NCI-H526 (cell line): ENCODE measurements around the gene LGR4.
A peak's percentile ranks its signal among the peaks of the same experiment; 100 is the strongest.

Experiments
- DNase-seq, 2 experiments: peaks; one replicate each; lab custom pipeline; 2025; lab: John Stamatoyannopoulos, UW

LGR4 gene

GRCh38 chr11:27373856-27374602 is 98.6 kb downstream of the LGR4 start:
- DNase-seq = peak; percentile 20 to 23

DNA sequence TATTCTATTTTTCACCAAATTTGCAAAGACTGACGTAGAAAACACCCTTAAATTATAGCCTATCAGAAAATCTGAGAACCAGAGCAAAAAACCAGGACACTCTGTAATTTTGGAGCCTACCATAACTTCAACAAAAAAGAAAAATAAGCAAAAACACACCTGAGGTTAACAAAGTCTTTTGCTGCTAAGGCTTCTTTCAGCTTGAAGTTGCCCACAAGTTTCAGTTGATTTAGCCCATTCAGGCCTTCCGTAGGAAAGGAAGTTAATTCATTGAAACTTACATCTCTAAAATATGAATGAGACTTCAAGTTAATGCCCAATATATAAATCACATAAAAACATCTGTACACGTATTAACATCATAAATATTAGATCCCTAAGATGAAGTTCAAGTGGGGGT is 99.2 kb downstream of the LGR4 start:
- no peak for DNase-seq

GRCh38 chr11:27372164-27372563 is 100.4 kb downstream of the LGR4 start:
- DNase-seq = no peak

GRCh38 chr11:27371489-27371888 is 101.1 kb downstream of the LGR4 start:
- peak; percentile 47 to 68 for DNase-seq

DNA sequence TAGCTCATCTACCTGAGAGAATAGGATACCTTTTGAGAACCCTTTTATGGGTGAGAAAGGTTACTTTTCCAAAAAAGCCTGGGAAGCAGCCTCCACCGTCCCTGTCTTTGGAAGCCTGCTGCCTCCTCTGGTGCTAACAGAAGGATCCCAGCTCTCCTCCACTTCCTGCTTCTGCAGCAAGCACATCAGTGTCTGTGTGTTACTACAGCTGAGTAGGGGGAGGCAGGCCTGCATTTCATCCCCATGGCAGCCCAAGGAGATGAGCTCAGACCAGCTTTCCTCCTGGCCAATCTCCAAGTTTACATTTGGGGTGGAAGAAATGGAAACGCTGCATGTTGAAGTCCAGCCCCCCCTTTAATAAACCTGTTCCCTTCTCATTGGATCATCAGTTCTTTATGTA is 102.2 kb downstream of the LGR4 start:
- no peak for DNase-seq

DNA sequence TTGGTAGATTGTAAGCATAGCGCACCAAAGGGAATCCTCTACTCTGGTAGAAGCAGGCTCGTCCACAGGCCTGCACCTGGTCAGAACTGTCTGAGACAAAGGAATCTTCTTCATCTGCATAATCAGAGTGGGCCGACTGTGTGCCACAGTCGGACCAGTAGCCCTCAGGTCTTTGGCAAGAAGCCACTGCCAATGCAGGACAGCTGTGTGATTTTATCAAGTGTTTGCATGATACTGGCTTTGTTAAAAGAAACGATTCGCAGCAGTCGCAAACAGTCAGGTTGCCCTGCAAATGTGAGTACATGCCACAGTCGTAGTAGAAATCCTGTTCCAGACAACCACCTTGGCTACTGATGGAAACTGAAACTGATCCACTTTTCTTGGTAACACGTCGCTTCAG is 104.7 kb downstream of the LGR4 start:
- DNase-seq = no peak

GRCh38 chr11:27363576-27364117 is 108.9 kb downstream of the LGR4 start:
- DNase-seq = no peak

GRCh38 chr11:27362749-27363575 is 109.6 kb downstream of the LGR4 start, which contains the start of gene CCDC34:
Gene CCDC34 (minus strand): TSS chr11:27363215. CDS start chr11:27363194, 21 bp downstream.
- DNase-seq = peak; percentile 86 to 97

DNA sequence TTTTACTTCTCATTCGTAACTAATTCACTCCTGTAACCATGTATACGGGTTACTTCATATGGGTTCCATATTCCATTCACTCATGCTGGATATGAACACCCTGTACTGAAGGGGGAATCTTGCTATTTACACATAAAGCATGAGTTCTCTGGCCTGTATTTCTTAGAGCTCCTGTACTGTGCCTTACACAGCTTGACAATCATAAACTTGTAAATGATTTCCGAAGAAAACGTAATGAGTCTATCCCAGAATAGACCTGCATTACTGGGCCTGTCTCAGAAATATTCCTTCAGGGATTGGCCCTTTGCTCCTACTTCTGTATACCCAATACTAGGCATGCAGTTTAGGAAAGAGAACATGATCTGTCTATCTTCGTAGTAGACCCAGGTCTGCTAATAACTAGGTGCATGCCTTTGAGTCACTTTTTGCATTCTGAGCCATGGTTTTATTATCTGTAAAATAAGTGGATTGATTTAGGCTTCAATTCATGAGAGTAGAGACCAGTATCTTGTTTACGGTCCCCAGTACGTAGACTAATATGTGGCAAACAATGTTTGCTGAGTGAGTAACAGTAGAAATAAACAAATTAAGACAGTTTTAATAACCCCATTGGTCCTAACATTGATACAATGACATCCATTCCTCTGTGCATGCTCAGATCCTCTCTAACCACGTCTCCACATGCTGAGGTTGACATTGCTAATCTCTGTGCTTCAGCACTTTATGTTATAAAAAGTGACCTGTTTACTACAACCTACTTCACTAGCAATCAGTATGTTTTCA is 110.8 kb downstream of the LGR4 start:
- DNase-seq = no peak

GRCh38 chr11:27358296-27358695 is 114.3 kb downstream of the LGR4 start:
- DNase-seq = no peak

DNA sequence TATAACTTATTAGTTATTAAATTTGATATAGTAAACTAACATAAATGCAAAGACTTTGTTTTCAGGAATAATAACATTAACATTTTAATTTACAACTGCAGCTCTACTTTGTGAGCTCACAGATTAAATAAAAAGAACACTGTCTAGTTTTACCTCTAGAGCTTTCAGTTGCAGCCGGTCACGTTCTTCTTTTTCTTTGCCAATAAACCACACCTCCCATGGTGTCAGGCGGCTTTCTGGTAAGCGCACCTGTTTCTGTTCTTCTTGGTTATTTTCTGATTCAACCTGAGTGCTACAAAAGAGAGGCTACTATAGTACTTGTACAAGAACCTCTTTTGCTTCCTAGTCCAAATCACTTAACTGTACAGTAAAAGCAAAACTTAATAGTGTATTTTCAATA is 115.3 kb downstream of the LGR4 start:
- DNase-seq = no peak

DNA sequence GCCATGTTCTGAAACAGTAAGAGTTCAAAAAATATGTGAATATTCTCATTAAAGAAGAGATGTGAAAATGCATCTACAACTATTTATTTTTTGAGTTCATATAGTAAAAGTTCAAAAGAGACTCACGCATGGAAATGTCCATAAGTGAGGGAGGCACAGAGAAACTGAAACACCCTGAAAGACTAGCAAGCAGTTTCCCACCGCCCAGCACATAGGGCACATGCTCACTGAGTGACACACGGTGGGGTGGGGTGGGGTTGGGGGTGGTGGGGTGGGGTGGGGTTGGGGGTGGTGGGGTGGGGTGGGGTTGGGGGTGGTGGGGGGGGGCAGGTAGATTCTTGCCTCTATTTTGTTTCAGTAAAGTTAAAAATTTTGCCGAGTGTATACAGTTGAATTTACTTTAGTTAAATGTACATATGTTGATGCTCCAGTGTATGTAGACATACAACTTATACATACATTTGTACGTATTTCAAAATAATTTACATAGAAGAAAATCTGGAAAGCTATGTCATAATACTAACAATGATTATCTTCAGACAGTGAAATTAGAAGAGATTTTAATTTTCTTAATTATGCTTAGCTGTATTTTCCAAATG is 115.9 kb downstream of the LGR4 start:
- DNase-seq = no peak

DNA sequence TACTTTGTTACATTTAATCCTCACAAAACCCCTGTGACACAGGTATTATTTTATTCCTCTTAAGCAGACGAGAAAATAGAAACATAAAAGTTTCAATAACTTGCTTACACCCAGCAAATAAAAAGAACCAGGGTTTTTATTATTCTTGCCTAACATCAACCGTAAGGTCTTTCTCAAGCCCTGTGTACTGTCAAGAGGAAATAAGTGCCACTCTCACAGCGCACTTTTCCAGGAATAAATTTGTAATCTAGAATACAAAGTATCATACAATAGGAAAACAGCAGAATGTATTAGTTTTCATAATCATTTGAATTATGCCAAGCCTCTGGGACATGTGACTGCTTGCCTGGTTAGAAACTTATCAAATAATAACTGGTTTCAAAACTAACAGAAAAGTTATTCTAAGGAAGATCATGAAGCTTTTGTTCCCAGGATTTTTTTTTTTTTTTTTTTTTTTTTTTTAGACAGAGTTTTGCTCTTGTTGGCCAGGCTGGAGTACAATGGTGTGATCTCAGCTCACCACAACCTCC is 117.0 kb downstream of the LGR4 start:
- DNase-seq = no peak

GRCh38 chr11:27354359-27354965 is 118.1 kb downstream of the LGR4 start:
- DNase-seq = no peak

DNA sequence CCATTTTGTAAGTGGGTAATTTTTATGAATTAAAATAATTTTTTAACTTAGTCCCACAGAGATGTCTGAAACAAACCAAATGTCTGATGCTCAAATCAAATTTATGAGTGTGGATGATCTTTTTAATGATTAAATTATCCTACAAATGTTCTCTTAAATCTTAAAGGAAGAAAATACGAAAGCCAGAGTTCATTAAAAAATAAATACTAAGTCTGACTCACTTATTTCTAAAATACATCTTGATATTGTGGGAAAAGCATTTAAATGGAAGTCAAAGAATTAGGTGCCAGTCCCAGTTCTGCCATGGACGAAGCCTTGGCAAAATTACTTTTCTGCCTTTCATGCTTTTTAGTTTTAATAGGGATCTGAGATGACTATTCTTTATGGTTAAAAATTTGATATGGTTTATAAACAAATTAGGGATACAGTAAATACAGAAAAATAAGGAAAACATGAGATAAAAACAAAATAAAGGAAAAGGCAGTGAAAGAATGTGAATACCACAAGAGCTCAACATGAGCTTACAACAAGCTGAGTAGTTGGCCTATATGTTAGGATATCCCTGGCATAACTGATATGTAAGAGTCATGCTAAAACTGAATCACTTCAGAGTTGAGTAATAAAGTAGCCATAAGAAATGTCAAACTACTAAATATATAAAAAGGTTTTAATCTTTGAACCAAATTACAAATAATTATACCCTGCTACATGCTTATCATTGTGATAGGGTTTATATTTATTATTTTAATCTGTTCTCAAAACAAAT is 118.8 kb downstream of the LGR4 start:
- DNase-seq = no peak

- no peak for DNase-seq
Measured at GRCh38 chr11:27352781-27353180, 119.8 kb downstream of the LGR4 start.

- DNase-seq = no peak
Measured at GRCh38 chr11:27350511-27350910, 122.1 kb downstream of the LGR4 start.

GRCh38 chr11:27349919-27350318 is 122.7 kb downstream of the LGR4 start:
- DNase-seq = no peak

GRCh38 chr11:27348340-27348873 is 124.2 kb downstream of the LGR4 start:
- peak in 1 of 2 experiments; percentile 4 for DNase-seq
